Gastrocnemius medialis (tissue), 4 donors: Measurements from ENCODE around the gene CACNG7.

Experiments
- CTCF ChIP-seq, 5 experiments: fragments of 450-650 bp in 3 of 5; fragments of 200-600 bp in 2 of 5; sonication (generic) in 2 of 5; IDR thresholded peaks in 4 of 5; conservative IDR thresholded peaks in 1 of 5; 1 replicate in 4 of 5; 2 replicates in 1 of 5; pipeline ENCODE4 v1.5.1; 2016 to 2019; ENCODE audit warnings: antibody characterized with exemption in 5 of 5, mild to moderate bottlenecking in 3 of 5, moderate library complexity in 3 of 5
- POLR2A ChIP-seq, 2 donors: fragments of 450-650 bp; IDR thresholded peaks; one replicate each; pipeline ENCODE4 v1.6.1; 2017; ENCODE audit warnings: antibody characterized with exemption in 2 of 2, mild to moderate bottlenecking in 2 of 2, moderate library complexity in 2 of 2

GRCh38 chr19:53988981-53989380, 79.9 kb downstream of the CACNG7 start:
- no peak for TF ChIP-seq CTCF (IDR thresholded peaks at IDR 0.05 in 4 of 5, conservative IDR thresholded peaks at IDR 0.05 in 1 of 5)
- TF ChIP-seq POLR2A (IDR thresholded peaks at IDR 0.05), result no peak
